K562 (cell line): ENCODE data around the gene LMAN2. TPM values are rescaled to one million over a fixed set of nuclear protein-coding genes. Genes with fewer than 3 reads are reported as not detected.

Experiments used
- ATAC-seq: fragments of 200-7000 bp; cut with Tn5 transposase; 3 replicates; pipeline ENCODE4 v1.9.1; 2020; ENCODE audit warnings: moderate library complexity
- BruUV-seq: library from RNA; stranded (reverse); fragments of 400-500 nt; replicated peaks from 2 replicates; lab custom pipeline; 2021; lab: Mats Ljungman, UMichigan
- CTCF ChIA-PET: fragments of 300-600 bp; formaldehyde crosslinking; extraction: SDS; loops from one replicate; lab custom pipeline; 2021; ENCODE audit warnings: low intra/inter-chr PET ratio; lab: Yijun Ruan, JAX
- POLR2A ChIA-PET: fragments of 300-600, 350-650 bp; sonication (Branson Sonifier 250); formaldehyde crosslinking; extraction: SDS; loops from one replicate; lab custom pipeline; 2021; ENCODE audit warnings: antibody characterized with exemption, inconsistent platforms; lab: Yijun Ruan, JAX
- DNase-seq, 4 experiments: peaks; one replicate each; pipeline versions ENCODE4 v3.0.0 to v3.0.0-alpha.2; 2011 to 2018; ENCODE audit warnings: low spot score in 3 of 4, mixed read lengths in 3 of 4; ENCODE audit errors: extremely low read depth in 1 of 4
- FAIRE-seq: peaks from 2 replicates; lab custom pipeline; 2011; peaks lifted over from hg19 to GRCh38; lab: Jason Lieb, UNC
- H2AFZ ChIP-seq: 2 replicates; pipeline ENCODE4 v1.6.0; 2011; ENCODE audit warnings: low read depth, low read length, control low read depth, inconsistent platforms
- H3K27ac ChIP-seq: fragments of 200-600 bp; 3 replicates; pipeline ENCODE4 v1.8.0; 2011; ENCODE audit warnings: low read depth, mild to moderate bottlenecking, control low read depth, inconsistent platforms, low read length, moderate library complexity, mixed read lengths; ENCODE audit errors: extremely low read depth
- H3K27me3 ChIP-seq, 2 experiments: fragments of 300-600 bp in 1 of 2; 2 replicates in 1 of 2; 3 replicates in 1 of 2; pipeline versions ENCODE4 v1.6.0 to v1.8.0; 2011; ENCODE audit warnings: inconsistent platforms in 2 of 2, low read length in 2 of 2, mild to moderate bottlenecking in 1 of 2, mixed read lengths in 1 of 2, moderate library complexity in 1 of 2; ENCODE audit not compliant: control insufficient read depth in 2 of 2, insufficient read depth in 2 of 2
- H3K36me3 ChIP-seq: fragments of 300-600 bp; 3 replicates; pipeline ENCODE4 v1.8.0; 2011; ENCODE audit warnings: mild to moderate bottlenecking, low read length, inconsistent platforms; ENCODE audit not compliant: control insufficient read depth, insufficient read depth
- H3K4me1 ChIP-seq, 2 experiments: fragments of 200-600 bp in 1 of 2; replicated peaks in 1 of 2; 2 replicates in 1 of 2; 3 replicates in 1 of 2; pipeline versions ENCODE4 v1.5.1 to v1.8.0; 2011; ENCODE audit warnings: inconsistent platforms in 2 of 2, low read length in 2 of 2, mild to moderate bottlenecking in 1 of 2, mixed read lengths in 1 of 2, moderate library complexity in 1 of 2; ENCODE audit not compliant: control insufficient read depth in 2 of 2, insufficient read depth in 2 of 2
- H3K4me2 ChIP-seq: 2 replicates; pipeline ENCODE4 v1.6.1; 2011; ENCODE audit warnings: low read length, control low read depth, inconsistent platforms, mixed read lengths; ENCODE audit not compliant: insufficient read depth
- H3K4me3 ChIP-seq: fragments of 200-600 bp; sonication (generic), shearing (Covaris generic); 2 replicates; pipeline ENCODE4 v1.5.1; 2016; ENCODE audit warnings: control low read depth, inconsistent platforms
- H3K79me2 ChIP-seq: fragments of 200-600 bp; 3 replicates; pipeline ENCODE4 v1.8.0; 2011; ENCODE audit warnings: low read length, inconsistent platforms; ENCODE audit not compliant: control insufficient read depth, insufficient read depth
- H3K9ac ChIP-seq, 2 experiments: 2 replicates each; pipeline versions ENCODE4 v1.6.0 to v1.6.1; 2011; ENCODE audit warnings: low read depth in 2 of 2, low read length in 2 of 2, control low read depth in 1 of 2, inconsistent platforms in 1 of 2, mild to moderate bottlenecking in 1 of 2, mixed read lengths in 1 of 2; ENCODE audit not compliant: insufficient read depth in 1 of 2
- H3K9me1 ChIP-seq: one replicate; pipeline ENCODE4 v1.6.0; 2011; ENCODE audit warnings: inconsistent platforms, mild to moderate bottlenecking, low read length, moderate library complexity; ENCODE audit not compliant: control insufficient read depth, insufficient read depth
- H3K9me3 ChIP-seq: replicated peaks from 2 replicates; pipeline ENCODE4 v1.5.1; 2011; ENCODE audit warnings: low read depth, low read length, inconsistent platforms; ENCODE audit not compliant: control insufficient read depth, insufficient read depth
- H4K20me1 ChIP-seq: replicated peaks from 2 replicates; pipeline ENCODE4 v1.6.1; 2011; ENCODE audit warnings: low read length, inconsistent platforms, mixed read lengths; ENCODE audit not compliant: control insufficient read depth, insufficient read depth
- ASH1L ChIP-seq: fragments of 450-650 bp; IDR thresholded peaks from 2 replicates; pipeline ENCODE4 v1.6.1; 2018; ENCODE audit warnings: borderline replicate concordance, mild to moderate bottlenecking, low read depth; ENCODE audit not compliant: partially characterized antibody
- NUFIP1 ChIP-seq: fragments of 450-650 bp; IDR thresholded peaks from 2 replicates; pipeline ENCODE4 v1.6.1; 2018; ENCODE audit not compliant: partially characterized antibody
- SREBF2 ChIP-seq: sonication (generic); formaldehyde crosslinking; IDR thresholded peaks from 2 replicates; pipeline ENCODE4 v1.4.0; 2020; ENCODE audit warnings: mild to moderate bottlenecking, missing genetic modification reagents
- THRA ChIP-seq: fragments of 450-650 bp; IDR thresholded peaks from 2 replicates; pipeline ENCODE4 v1.6.1; 2017; ENCODE audit warnings: mild to moderate bottlenecking, moderate library complexity
- ZNF232 ChIP-seq: sonication (generic); formaldehyde crosslinking; IDR thresholded peaks from 2 replicates; pipeline ENCODE4 v1.8.0; 2022; ENCODE audit warnings: mild to moderate bottlenecking, missing genetic modification reagents
- ZNF239 ChIP-seq: fragments of 250-450 bp; sonication (Bioruptor Pico); IDR thresholded peaks from 2 replicates; pipeline ENCODE4 v1.4.0; 2020; ENCODE audit warnings: mild to moderate bottlenecking
- WGBS: fragments of 100-300 bp; shearing (Covaris generic); methylation state at CpG from one replicate; pipeline ENCODE4 v1.1.6; 2016; ENCODE audit warnings: low coverage, mixed read lengths; ENCODE audit not compliant: insufficient coverage; ENCODE audit errors: missing lambda C conversion rate; 5-methylcytosine and 5-hydroxymethylcytosine counted together
- in situ Hi-C: fragments of 300-500 bp; cut with MboI; formaldehyde crosslinking; loops from 4 replicates; pipeline ENCODE4 v1.15.0; 2018; ENCODE audit warnings: inconsistent platforms, mixed read lengths
- intact Hi-C: fragments of 100-400 bp; cut with micrococcal nuclease; formaldehyde crosslinking; loops from 2 replicates; pipeline ENCODE4 v1.14.2; 2022
- polyA plus RNA-seq, 8 experiments: library from polyadenylated mRNA; depleted of rRNA in 4 of 8; stranded (reverse) in 5 of 8; unstranded in 3 of 8; fragments of >200 nt; fragmentation: Nextera tagmentation in 2 of 8; fragmentation: Illumina TruSeq in 1 of 8; extraction: Ambion mirVana in 2 of 8; extraction: Trizol in 1 of 8; gene quantifications; 2 replicates each; pipeline versions ENCODE4 v1.2.1 to v1.2.3, GENCODE V29; 2011 to 2014; ENCODE audit warnings: inconsistent platforms in 1 of 8, missing spikeins in 1 of 8
- total RNA-seq, 7 experiments: library from RNA; depleted of rRNA in 6 of 7; stranded (reverse); fragments of >200 nt in 6 of 7; fragmentation: Illumina TruSeq in 2 of 7; extraction: Trizol in 2 of 7; gene quantifications; 2 replicates each; pipeline versions ENCODE4 v1.2.1 to v1.2.3, GENCODE V29; 2011 to 2021; ENCODE audit warnings: low replicate concordance in 1 of 7
- TF ChIP-seq, protein P1 (sequence below): fragments of 450-650 bp; IDR thresholded peaks from 2 replicates; pipeline ENCODE4 v1.6.1; 2017; ENCODE audit warnings: antibody characterized with exemption
- TF ChIP-seq, protein P2 (sequence below): sonication (generic); formaldehyde crosslinking; IDR thresholded peaks from 2 replicates; pipeline ENCODE4 v1.8.0; 2022; ENCODE audit warnings: mild to moderate bottlenecking, missing genetic modification reagents, borderline replicate concordance

Gene LMAN2
- total and polyA plus RNA-seq, 9 of the 15 experiments (the other 6 are each of a cell fraction or from before 2014, with no cell fraction given) = 2.7 to 254 (median 136) TPM

- Histone ChIP-seq H3K9me1 (no peaks in the 10 kb centered on the region), H3K36me3 (peaks cover 82% of the 10 kb centered on the region), H3K4me3 (no peak overlapping the region), H3K4me1 (no peaks in the 10 kb centered on the region), H3K4me2 (no peak overlapping the region), H3K79me2 (no peaks in the 10 kb centered on the region), H2AFZ (no peak overlapping the region), H3K27me3 (no peaks in the 10 kb centered on the region), H3K9ac (no peak overlapping the region), H3K9me3 (no peaks in the 10 kb centered on the region), H3K27ac (no peak overlapping the region), H4K20me1 (no peaks in the 10 kb centered on the region)
- DNase-seq (no peak), ATAC-seq (no peak), FAIRE-seq (no peak)
- no TSS peak for BruUV-seq
- ChIA-PET POLR2A (interaction anchor here (0.6 kb wide), 1 partner anchor 320 kb away, joined by 6 read pairs; no protein-coding TSS in a partner anchor), CTCF (interaction anchor here (0.6 kb wide), 1 partner anchor 23 kb away, joined by 4 read pairs; no protein-coding TSS in a partner anchor)
- WGBS = 93% methylated on average over 12 of the region's 12 CpGs
- intact Hi-C loops = no loop called here
- in situ Hi-C loops = no loop called here
- no peak for TF ChIP-seq NUFIP1
- TF ChIP-seq ASH1L = no peak
- TF ChIP-seq ZNF232 = no peak
- TF ChIP-seq ZNF239 (CRISPR knock-in tag) = no peak
- no peak for TF ChIP-seq THRA
- TF ChIP-seq SREBF2 (CRISPR knock-in tag) = no peak
- TF ChIP-seq, protein P1, sequence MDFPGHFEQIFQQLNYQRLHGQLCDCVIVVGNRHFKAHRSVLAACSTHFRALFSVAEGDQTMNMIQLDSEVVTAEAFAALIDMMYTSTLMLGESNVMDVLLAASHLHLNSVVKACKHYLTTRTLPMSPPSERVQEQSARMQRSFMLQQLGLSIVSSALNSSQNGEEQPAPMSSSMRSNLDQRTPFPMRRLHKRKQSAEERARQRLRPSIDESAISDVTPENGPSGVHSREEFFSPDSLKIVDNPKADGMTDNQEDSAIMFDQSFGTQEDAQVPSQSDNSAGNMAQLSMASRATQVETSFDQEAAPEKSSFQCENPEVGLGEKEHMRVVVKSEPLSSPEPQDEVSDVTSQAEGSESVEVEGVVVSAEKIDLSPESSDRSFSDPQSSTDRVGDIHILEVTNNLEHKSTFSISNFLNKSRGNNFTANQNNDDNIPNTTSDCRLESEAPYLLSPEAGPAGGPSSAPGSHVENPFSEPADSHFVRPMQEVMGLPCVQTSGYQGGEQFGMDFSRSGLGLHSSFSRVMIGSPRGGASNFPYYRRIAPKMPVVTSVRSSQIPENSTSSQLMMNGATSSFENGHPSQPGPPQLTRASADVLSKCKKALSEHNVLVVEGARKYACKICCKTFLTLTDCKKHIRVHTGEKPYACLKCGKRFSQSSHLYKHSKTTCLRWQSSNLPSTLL = no peak
- TF ChIP-seq, protein P2, sequence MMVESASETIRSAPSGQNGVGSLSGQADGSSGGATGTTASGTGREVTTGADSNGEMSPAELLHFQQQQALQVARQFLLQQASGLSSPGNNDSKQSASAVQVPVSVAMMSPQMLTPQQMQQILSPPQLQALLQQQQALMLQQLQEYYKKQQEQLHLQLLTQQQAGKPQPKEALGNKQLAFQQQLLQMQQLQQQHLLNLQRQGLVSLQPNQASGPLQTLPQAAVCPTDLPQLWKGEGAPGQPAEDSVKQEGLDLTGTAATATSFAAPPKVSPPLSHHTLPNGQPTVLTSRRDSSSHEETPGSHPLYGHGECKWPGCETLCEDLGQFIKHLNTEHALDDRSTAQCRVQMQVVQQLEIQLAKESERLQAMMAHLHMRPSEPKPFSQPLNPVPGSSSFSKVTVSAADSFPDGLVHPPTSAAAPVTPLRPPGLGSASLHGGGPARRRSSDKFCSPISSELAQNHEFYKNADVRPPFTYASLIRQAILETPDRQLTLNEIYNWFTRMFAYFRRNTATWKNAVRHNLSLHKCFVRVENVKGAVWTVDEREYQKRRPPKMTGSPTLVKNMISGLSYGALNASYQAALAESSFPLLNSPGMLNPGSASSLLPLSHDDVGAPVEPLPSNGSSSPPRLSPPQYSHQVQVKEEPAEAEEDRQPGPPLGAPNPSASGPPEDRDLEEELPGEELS (CRISPR knock-in tag) = no peak
These were observed 60.5 kb downstream of the LMAN2 start for GRCh38 chr5:177290816-177291596.
